Measurements from ENCODE around the gene MALRD1. TPM values are rescaled to one million over a fixed set of nuclear protein-coding genes. Genes with fewer than 3 reads are reported as not detected.
A peak's percentile ranks its signal among the peaks of the same experiment; 100 is the strongest.

Gene MALRD1
- total RNA-seq, 1 donor from 2014 or later, result 0.11 TPM

GRCh38 chr10:19659920-19660655, 611.5 kb downstream of the MALRD1 start:
- Histone ChIP-seq H2AFZ (replicated peaks) (no peak overlapping the region), H3K4me2 (no peak overlapping the region), H3F3A (ENCODE audit: low read depth) (no peaks in the 10 kb centered on the region), H3K79me2 (ENCODE audit: low read depth) (no peaks in the 10 kb centered on the region), H3K4me1 (no peaks in the 10 kb centered on the region), H3K4me3 (no peak overlapping the region), H3K9me3 (ENCODE audit: low read depth) (no peaks in the 10 kb centered on the region), H3K36me3 (no peaks in the 10 kb centered on the region), H3K27me3 (no peaks in the 10 kb centered on the region), H4K20me1 (ENCODE audit: low read depth) (no peaks in the 10 kb centered on the region), H3K27ac (no peak overlapping the region), H3K9ac (no peak overlapping the region)
- Mint-ChIP-seq H3K27me3 (ENCODE audit: insufficient read depth, low read depth) (peaks cover 2% of the 10 kb centered on the region), H3K4me3 (no peak overlapping the region), H3K27ac (no peak overlapping the region), H3K9me3 (peaks cover 4% of the 10 kb centered on the region), H3K36me3 (no peaks in the 10 kb centered on the region), H3K4me1 (peaks cover 9% of the 10 kb centered on the region)
- DNase-seq (ENCODE audit: low spot score), result no peak
- TF ChIP-seq EZH2 (IDR thresholded peaks at IDR 0.05) (no peak), EZH2phosphoT487 (IDR thresholded peaks at IDR 0.05) (no peak), CTCF (IDR thresholded peaks at IDR 0.05) (no peak)

GRCh38 chr10:19663344-19663743, 614.7 kb downstream of the MALRD1 start:
- Histone ChIP-seq H3K36me3 (no peaks in the 10 kb centered on the region), H3K9ac (no peak overlapping the region), H3K27me3 (no peaks in the 10 kb centered on the region), H3K4me2 (no peak overlapping the region), H3K79me2 (ENCODE audit: low read depth) (no peaks in the 10 kb centered on the region), H3K27ac (no peak overlapping the region), H2AFZ (replicated peaks) (no peak overlapping the region), H4K20me1 (ENCODE audit: low read depth) (no peaks in the 10 kb centered on the region), H3K9me3 (ENCODE audit: low read depth) (no peaks in the 10 kb centered on the region), H3K4me3 (no peak overlapping the region), H3F3A (ENCODE audit: low read depth) (no peaks in the 10 kb centered on the region), H3K4me1 (no peaks in the 10 kb centered on the region)
- Mint-ChIP-seq H3K4me3 (no peak overlapping the region), H3K9me3 (peaks cover 4% of the 10 kb centered on the region), H3K36me3 (no peaks in the 10 kb centered on the region), H3K4me1 (no peaks in the 10 kb centered on the region), H3K27me3 (ENCODE audit: insufficient read depth, low read depth) (peaks cover 2% of the 10 kb centered on the region), H3K27ac (no peak overlapping the region)
- DNase-seq (ENCODE audit: low spot score), result peak; percentile 6
- TF ChIP-seq EZH2phosphoT487 (IDR thresholded peaks at IDR 0.05), result no peak
- TF ChIP-seq CTCF (IDR thresholded peaks at IDR 0.05), result peak; percentile 48

GRCh38 chr10:19668116-19668515, 619.5 kb downstream of the MALRD1 start:
- no peaks in the 10 kb centered on the region for H3K27me3 Mint-ChIP-seq (ENCODE audit: insufficient read depth, low read depth)
- no peak overlapping the region for H3K27ac Mint-ChIP-seq
- Histone ChIP-seq H3K27me3 (no peaks in the 10 kb centered on the region), H2AFZ (replicated peaks) (no peak overlapping the region), H3K4me2 (no peak overlapping the region), H3K36me3 (no peaks in the 10 kb centered on the region), H3K4me1 (no peaks in the 10 kb centered on the region), H3K4me3 (no peak overlapping the region), H4K20me1 (ENCODE audit: low read depth) (no peaks in the 10 kb centered on the region), H3F3A (ENCODE audit: low read depth) (no peaks in the 10 kb centered on the region), H3K27ac (no peak overlapping the region), H3K79me2 (ENCODE audit: low read depth) (no peaks in the 10 kb centered on the region), H3K9ac (no peak overlapping the region), H3K9me3 (ENCODE audit: low read depth) (no peaks in the 10 kb centered on the region)
- TF ChIP-seq CTCF (IDR thresholded peaks at IDR 0.05) (no peak), EZH2 (IDR thresholded peaks at IDR 0.05) (no peak), EZH2phosphoT487 (IDR thresholded peaks at IDR 0.05) (no peak)
- H3K4me3 Mint-ChIP-seq, result no peak overlapping the region
- DNase-seq (ENCODE audit: low spot score), result no peak
- H3K4me1 Mint-ChIP-seq, result no peaks in the 10 kb centered on the region
- no peaks in the 10 kb centered on the region for H3K36me3 Mint-ChIP-seq
- H3K9me3 Mint-ChIP-seq, result peaks cover under 1% of the 10 kb centered on the region

Measured in neural progenitor cell (in vitro differentiated cells).